Chondrocyte (in vitro differentiated cells): ENCODE measurements around the gene PPM1B. TPM values are rescaled to one million over a fixed set of nuclear protein-coding genes. Genes with fewer than 3 reads are reported as not detected.

Experiments
- DNase-seq: peaks from one replicate; pipeline ENCODE4 v3.0.0; 2021; ENCODE audit warnings: mixed read lengths, low spot score
- H3K27ac Mint-ChIP-seq: one replicate; pipeline ENCODE4 v1.8.0; 2021; ENCODE audit warnings: mild to moderate bottlenecking, moderate library complexity, mixed read lengths; ENCODE audit not compliant: unreplicated experiment
- H3K27me3 Mint-ChIP-seq: 2 replicates; pipeline ENCODE4 v1.8.0; 2021; ENCODE audit warnings: low read depth, mixed read lengths
- H3K36me3 Mint-ChIP-seq: 2 replicates; pipeline ENCODE4 v1.8.0; 2021; ENCODE audit warnings: low read depth, mixed read lengths
- H3K4me1 Mint-ChIP-seq: 2 replicates; pipeline ENCODE4 v1.8.0; 2021; ENCODE audit warnings: low read depth, mild to moderate bottlenecking, mixed read lengths
- H3K4me3 Mint-ChIP-seq: one replicate; pipeline ENCODE4 v1.8.0; 2021; ENCODE audit warnings: mild to moderate bottlenecking, moderate library complexity, mixed read lengths; ENCODE audit not compliant: unreplicated experiment
- H3K9me3 Mint-ChIP-seq: 2 replicates; pipeline ENCODE4 v1.8.0; 2021; ENCODE audit warnings: low read depth, mixed read lengths
- total RNA-seq: library from RNA; stranded (reverse); gene quantifications from 3 replicates; pipeline ENCODE4 v1.2.1, GENCODE V29; 2021
- TF ChIP-seq, protein P1 (sequence below): fragments of 200-600 bp; sonication (generic); IDR thresholded peaks from 2 replicates; pipeline ENCODE4 v1.5.0; 2021; ENCODE audit warnings: antibody characterized with exemption, mild to moderate bottlenecking, moderate library complexity

The PPM1B gene
- total RNA-seq, 1 donor from 2014 or later = 31.9 TPM

DNA sequence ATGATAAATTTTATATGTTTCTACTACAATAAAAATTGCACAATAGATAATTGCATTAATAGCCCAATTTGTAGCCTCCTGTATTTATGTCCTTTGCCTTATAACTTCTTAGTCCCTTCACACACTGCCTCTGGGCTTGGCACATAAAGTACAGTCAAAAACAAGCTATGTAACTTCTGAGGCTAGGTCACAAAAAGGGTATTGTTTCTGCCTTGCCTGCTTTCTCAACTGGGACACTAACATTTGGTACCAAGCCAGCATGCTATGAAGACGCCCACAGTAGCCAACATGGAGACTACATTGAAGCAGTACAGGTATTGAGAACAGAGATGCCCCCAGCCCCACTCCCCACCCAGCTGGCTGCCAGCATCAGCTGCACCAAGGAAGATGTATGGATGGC lies 101.2 kb downstream of the PPM1B start:
- peaks cover 19% of the 10 kb centered on the region for H3K4me1 Mint-ChIP-seq
- H3K36me3 Mint-ChIP-seq = no peaks in the 10 kb centered on the region
- H3K27me3 Mint-ChIP-seq = no peaks in the 10 kb centered on the region
- DNase-seq = no peak
- no peak overlapping the region for H3K27ac Mint-ChIP-seq
- TF ChIP-seq, protein P1, sequence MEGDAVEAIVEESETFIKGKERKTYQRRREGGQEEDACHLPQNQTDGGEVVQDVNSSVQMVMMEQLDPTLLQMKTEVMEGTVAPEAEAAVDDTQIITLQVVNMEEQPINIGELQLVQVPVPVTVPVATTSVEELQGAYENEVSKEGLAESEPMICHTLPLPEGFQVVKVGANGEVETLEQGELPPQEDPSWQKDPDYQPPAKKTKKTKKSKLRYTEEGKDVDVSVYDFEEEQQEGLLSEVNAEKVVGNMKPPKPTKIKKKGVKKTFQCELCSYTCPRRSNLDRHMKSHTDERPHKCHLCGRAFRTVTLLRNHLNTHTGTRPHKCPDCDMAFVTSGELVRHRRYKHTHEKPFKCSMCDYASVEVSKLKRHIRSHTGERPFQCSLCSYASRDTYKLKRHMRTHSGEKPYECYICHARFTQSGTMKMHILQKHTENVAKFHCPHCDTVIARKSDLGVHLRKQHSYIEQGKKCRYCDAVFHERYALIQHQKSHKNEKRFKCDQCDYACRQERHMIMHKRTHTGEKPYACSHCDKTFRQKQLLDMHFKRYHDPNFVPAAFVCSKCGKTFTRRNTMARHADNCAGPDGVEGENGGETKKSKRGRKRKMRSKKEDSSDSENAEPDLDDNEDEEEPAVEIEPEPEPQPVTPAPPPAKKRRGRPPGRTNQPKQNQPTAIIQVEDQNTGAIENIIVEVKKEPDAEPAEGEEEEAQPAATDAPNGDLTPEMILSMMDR = no peak
- no peak overlapping the region for H3K4me3 Mint-ChIP-seq
- H3K9me3 Mint-ChIP-seq = no peaks in the 10 kb centered on the region

DNA sequence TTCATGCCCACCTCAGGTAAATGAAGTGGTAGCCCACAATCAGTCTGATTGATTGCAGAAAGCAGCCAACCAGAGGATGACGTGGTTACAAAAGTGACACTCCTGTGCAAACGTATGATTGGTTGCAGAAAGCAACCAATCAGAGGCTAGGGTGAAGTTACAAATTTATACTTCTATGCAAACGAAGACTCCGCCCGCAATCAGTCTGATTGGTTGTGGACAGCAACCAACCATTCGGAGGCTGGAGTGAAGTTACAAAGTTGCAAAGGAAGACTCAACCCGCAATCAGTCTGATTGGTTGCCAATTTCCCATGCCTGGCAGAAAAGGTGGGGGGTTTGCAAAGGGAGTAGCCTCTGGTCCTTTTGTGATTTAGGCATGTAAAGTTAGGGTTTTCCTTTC lies 102.6 kb downstream of the PPM1B start:
- Mint-ChIP-seq H3K4me1 (peaks cover 25% of the 10 kb centered on the region), H3K9me3 (no peaks in the 10 kb centered on the region), H3K27ac (no peak overlapping the region), H3K36me3 (no peaks in the 10 kb centered on the region), H3K4me3 (no peak overlapping the region), H3K27me3 (no peaks in the 10 kb centered on the region)
- TF ChIP-seq, protein P1 = no peak
- DNase-seq = no peak

DNA sequence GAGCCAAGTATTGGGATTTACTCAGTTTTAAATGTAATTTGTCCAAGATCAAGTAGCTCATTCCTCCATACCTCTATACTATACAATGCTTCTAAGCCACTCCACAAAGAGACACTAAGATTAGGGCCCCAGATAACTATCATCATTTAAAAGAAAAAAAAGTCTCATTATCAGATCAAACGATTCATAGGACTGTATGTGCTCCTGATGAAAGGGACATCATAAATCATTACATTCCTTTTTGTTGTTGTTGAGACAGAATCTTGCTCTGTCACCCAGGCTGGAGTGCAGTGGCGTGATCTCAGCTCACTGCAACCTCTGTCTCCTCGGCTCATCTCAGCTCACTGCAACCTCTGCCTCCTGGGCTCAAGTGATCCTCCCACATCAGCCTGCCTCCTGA lies 104.4 kb downstream of the PPM1B start:
- TF ChIP-seq, protein P1 = no peak
- Mint-ChIP-seq H3K27ac (no peak overlapping the region), H3K36me3 (no peaks in the 10 kb centered on the region), H3K27me3 (no peaks in the 10 kb centered on the region), H3K4me1 (peaks cover 15% of the 10 kb centered on the region), H3K9me3 (no peaks in the 10 kb centered on the region), H3K4me3 (no peak overlapping the region)
- DNase-seq = no peak

DNA sequence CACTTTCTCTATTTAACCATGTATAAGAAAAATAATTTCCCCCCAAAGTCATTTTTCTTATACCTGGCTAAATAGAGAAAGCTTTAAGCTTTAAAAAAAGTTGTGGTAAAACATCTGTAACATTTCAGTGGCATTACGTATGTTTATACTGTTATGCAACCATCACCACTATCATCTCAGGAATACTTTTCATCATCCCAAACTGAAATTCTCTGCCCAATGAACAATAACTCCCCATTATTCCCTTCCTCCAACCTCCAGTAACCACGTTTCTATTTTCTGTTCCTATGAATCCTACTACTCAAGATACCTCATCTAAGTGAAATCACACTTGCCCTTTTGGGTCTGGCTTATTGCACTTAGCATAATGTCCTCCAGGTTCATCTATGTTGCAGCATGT lies 104.9 kb downstream of the PPM1B start:
- Mint-ChIP-seq H3K27me3 (no peaks in the 10 kb centered on the region), H3K27ac (no peak overlapping the region), H3K9me3 (no peaks in the 10 kb centered on the region), H3K4me1 (peaks cover 10% of the 10 kb centered on the region), H3K4me3 (no peak overlapping the region), H3K36me3 (no peaks in the 10 kb centered on the region)
- no peak for DNase-seq
- TF ChIP-seq, protein P1 = no peak

DNA sequence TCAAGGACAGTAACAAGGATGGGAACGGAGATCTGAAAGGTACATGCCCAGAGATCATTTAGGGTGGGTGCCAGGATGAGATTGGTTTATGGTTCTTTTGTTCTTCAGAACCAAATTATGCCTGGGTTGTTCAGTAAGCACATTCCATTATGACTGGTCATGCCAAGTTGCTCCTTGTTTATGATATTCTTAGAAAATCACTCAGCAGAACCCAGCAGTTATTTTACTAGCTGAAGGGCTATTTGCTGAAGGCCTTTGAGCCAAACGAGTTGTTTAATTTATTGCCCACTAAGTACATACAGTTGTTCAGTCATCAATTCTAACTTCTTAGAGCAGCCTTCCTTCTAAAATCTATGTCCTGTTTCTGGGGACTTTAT lies 107.2 kb downstream of the PPM1B start:
- DNase-seq = no peak
- Mint-ChIP-seq H3K9me3 (no peaks in the 10 kb centered on the region), H3K27me3 (no peaks in the 10 kb centered on the region), H3K36me3 (no peaks in the 10 kb centered on the region), H3K4me1 (peaks cover 6% of the 10 kb centered on the region), H3K4me3 (no peak overlapping the region), H3K27ac (no peak overlapping the region)
- TF ChIP-seq, protein P1 = no peak
